ENCODE measurements around the gene CNTNAP2.

CNTNAP2 gene

GRCh38 chr7:147136352-147136751, 1019.8 kb downstream of the CNTNAP2 start:
- DNase-seq (ENCODE audit: low read depth), result no peak

- no peak for DNase-seq (ENCODE audit: low read depth)
These were observed 1028.6 kb downstream of the CNTNAP2 start for GRCh38 chr7:147145194-147145593.

GRCh38 chr7:147146169-147146568, 1029.6 kb downstream of the CNTNAP2 start:
- no peak for DNase-seq (ENCODE audit: low read depth)

- no peak for DNase-seq (ENCODE audit: low read depth)
These were observed 1035.1 kb downstream of the CNTNAP2 start for GRCh38 chr7:147151661-147152060.

- no peak for DNase-seq (ENCODE audit: low read depth)
These were observed 1037.0 kb downstream of the CNTNAP2 start for GRCh38 chr7:147153571-147153970.

- no peak for DNase-seq (ENCODE audit: low read depth)
These were observed 1044.8 kb downstream of the CNTNAP2 start for GRCh38 chr7:147161405-147161804.

- no peak for DNase-seq (ENCODE audit: low read depth)
These were observed 1053.9 kb downstream of the CNTNAP2 start for GRCh38 chr7:147170341-147171012.

- no peak for DNase-seq (ENCODE audit: low read depth)
These were observed 1054.4 kb downstream of the CNTNAP2 start for GRCh38 chr7:147171013-147171391.

- DNase-seq (ENCODE audit: low read depth), result no peak
These were observed 1057.3 kb downstream of the CNTNAP2 start for GRCh38 chr7:147173883-147174282.

- peak; percentile 3 for DNase-seq (ENCODE audit: low read depth)
These were observed 1066.3 kb downstream of the CNTNAP2 start for GRCh38 chr7:147182874-147183273.

GRCh38 chr7:147183276-147183675, 1066.7 kb downstream of the CNTNAP2 start:
- DNase-seq (ENCODE audit: low read depth), result no peak

- no peak for DNase-seq (ENCODE audit: low read depth)
These were observed 1071.9 kb downstream of the CNTNAP2 start for GRCh38 chr7:147188467-147188866.

- no peak for DNase-seq (ENCODE audit: low read depth)
These were observed 1076.9 kb downstream of the CNTNAP2 start for GRCh38 chr7:147193476-147193875.

GRCh38 chr7:147196481-147196880, 1079.9 kb downstream of the CNTNAP2 start:
- no peak for DNase-seq (ENCODE audit: low read depth)

- DNase-seq (ENCODE audit: low read depth), result peak; percentile 11
These were observed 1080.4 kb downstream of the CNTNAP2 start for GRCh38 chr7:147197006-147197405.

- no peak for DNase-seq (ENCODE audit: low read depth)
These were observed 1083.3 kb downstream of the CNTNAP2 start for GRCh38 chr7:147199868-147200267.

- no peak for DNase-seq (ENCODE audit: low read depth)
These were observed 1091.4 kb downstream of the CNTNAP2 start for GRCh38 chr7:147207988-147208387.

GRCh38 chr7:147231275-147231674, 1114.7 kb downstream of the CNTNAP2 start:
- DNase-seq (ENCODE audit: low read depth), result no peak

GRCh38 chr7:147235645-147236382, 1119.2 kb downstream of the CNTNAP2 start:
- no peak for DNase-seq (ENCODE audit: low read depth)

- DNase-seq (ENCODE audit: low read depth), result no peak
These were observed 1123.9 kb downstream of the CNTNAP2 start for GRCh38 chr7:147240468-147240867.

GRCh38 chr7:147245274-147245673, 1128.7 kb downstream of the CNTNAP2 start:
- DNase-seq (ENCODE audit: low read depth), result peak; percentile 50

GRCh38 chr7:147249956-147250355, 1133.4 kb downstream of the CNTNAP2 start:
- DNase-seq (ENCODE audit: low read depth), result no peak

- no peak for DNase-seq (ENCODE audit: low read depth)
These were observed 1135.2 kb downstream of the CNTNAP2 start for GRCh38 chr7:147251751-147252325.
